ENCODE results near the gene TAB2.

TAB2 gene

GRCh38 chr6:149379977-149380376 lies 62.5 kb downstream of the TAB2 start:
- no peak for DNase-seq

DNA sequence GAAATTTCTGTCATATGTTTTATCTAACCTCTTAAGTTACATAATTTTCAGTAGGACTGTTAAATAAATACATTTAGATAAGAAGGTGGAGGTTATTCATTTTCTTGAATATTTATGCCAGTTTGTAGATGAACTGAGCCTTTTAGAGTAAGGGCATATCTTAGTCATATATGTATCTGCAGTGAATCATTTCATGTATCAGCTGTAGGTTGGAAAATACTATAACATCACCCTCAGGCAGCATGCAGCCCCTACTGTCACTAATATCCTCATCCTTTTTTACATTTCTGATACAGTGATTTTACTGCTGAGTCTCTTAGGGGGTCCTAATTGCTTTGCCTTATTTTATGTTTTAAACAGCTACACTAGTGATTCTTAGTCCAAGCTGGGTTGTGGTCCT lies 63.0 kb downstream of the TAB2 start:
- DNase-seq: peak in 1 of 2 experiments; percentile 16

DNA sequence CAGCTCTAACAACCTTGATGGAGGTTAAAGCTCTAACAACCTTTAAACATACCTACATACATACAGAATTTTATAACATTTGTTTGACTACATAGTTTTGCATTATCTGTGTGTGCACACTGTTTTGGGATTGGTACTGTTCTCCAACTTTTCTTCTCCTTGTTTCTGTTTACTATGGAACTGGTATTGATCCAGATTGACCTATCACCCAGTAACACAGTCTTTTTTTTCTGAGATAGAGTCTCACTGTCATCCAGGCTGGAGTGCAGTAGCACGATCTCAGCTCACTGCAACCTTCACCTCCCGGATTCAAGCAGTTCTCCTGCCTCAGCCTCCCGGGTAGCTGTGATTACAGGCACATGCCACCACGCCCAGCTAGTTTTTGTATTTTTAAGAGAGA lies 65.9 kb downstream of the TAB2 start:
- no peak for DNase-seq

DNA sequence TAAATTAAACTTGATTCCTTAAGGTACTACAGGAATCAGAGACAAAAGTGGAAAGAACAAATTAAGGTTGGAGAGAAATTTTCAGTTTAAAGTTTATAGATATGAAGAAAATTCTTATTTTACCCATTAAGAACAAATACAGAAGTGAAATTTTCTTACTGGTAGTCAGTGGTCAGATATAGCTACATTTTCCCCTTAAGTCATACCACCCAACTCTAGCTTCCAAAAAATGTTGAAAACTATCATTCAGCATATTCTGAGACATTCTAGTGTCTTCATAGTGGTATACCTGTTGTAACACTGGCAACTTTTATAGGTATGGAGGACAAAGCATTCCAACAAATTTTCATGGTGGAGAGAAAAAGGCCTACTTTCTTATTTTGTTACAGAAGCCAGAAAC lies 67.0 kb downstream of the TAB2 start:
- DNase-seq: no peak

GRCh38 chr6:149385998-149386646 lies 68.6 kb downstream of the TAB2 start:
- no peak for DNase-seq

- DNase-seq: no peak
Observed at GRCh38 chr6:149387779-149388512, 70.4 kb downstream of the TAB2 start.

DNA sequence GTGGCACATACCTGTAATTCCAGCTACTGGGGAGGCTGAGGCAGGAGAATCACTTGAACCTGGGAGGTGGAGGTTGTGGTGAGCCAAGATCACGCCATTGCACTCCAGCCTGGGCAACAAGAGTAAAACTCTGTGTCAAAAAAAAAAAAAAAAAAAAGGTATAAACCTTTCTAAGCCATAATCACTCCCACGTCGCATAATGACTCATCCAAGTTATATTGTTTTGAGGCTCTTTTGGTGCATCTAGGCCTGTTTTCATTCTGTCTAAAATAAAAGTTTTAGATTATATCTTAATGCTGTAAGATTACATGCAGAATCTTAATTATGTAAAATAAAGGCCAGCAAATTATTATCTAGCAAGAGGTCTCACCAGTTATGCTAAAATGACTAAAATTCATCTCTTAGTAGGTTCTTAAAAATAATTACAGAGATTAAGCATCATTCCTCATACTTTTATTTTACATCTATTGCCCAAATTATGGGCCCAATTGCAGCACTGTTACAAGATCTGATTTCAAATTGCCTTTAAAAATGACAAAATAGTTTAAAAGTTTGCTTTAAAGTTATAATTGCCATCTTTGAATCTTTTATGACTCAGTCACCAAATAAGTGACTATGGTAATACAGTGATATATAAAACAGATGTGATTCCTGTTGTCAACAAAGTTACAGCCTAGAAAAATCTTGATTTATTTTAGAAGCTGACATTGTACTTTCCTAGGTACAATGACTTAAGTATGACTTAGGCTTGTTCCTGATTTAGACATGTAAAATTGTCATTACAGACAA lies 72.2 kb downstream of the TAB2 start:
- DNase-seq: no peak

- no peak for DNase-seq
Observed at GRCh38 chr6:149392093-149392492, 74.6 kb downstream of the TAB2 start.

DNA sequence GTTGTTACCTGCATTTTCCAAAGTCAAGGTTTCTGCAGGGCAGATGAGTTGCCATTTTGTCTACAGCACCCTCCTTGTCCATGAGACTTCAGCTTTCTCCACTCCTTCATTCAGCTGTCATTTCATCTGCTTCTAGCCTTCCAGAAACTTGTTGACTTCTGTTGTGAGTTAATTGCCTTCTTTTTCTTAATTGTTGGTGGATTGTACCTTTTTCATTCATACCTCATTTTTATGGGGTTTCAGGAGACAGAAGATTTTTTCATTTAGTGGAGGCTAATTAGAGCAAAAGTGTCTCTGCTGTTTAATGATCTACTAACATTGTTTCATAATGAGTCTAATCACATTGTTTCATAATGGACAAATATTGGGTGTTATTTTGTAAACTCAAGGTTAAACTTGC lies 75.0 kb downstream of the TAB2 start:
- no peak for DNase-seq

- DNase-seq: no peak
Observed at GRCh38 chr6:149393002-149393679, 75.6 kb downstream of the TAB2 start.

DNA sequence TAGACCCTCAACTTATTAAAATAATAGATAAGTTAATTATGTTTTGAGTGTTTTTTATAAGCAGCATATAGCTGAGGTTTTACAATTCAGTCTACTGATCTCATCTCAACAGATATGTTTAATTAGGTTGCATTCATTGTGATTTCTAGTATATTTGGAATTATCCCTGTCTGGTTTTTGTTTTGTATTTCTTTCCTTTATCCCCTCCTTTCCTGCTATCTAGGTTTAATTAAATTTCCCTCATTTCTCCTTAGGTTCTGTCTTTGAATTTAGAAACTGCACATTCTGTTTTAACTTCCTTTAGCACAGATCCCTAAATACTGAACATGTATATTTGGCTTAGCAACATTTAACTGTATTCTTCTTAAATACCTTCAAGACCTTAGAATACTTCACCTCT lies 77.7 kb downstream of the TAB2 start:
- no peak for DNase-seq

DNA sequence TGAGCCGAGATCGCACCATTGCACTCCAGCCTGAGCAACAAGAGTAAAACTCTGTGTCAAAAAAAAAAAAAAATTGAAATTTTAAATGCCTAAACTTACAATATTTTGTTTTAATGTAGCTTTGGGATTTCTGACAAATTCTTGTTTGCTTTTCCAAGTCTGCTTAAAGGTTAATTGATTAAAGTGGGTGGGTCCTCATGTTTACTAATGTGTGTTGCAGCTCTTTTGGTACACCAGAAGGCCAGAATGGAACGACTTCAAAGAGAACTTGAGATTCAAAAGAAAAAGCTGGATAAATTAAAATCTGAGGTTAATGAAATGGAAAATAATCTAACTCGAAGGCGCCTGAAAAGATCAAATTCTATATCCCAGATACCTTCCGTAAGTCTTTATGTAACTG lies 79.9 kb downstream of the TAB2 start:
- DNase-seq: no peak

DNA sequence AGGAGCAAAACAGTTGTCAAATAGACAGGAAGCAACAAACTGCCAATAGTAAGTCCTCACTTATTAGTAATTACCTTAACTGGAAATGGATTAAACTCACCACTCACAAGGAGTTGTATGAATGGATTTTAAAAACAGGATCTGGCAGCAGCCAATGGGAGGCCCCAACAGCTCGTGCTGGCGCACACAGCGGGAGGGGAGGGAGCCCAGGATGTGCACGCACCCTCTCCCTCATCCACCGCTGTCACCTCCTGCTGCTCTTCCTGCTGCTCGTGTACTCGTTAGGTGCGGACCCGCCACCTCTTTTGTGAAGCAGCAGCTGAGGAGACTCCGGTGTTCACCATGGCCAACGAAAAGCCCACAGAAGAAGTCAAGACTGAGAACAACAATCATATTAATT lies 82.5 kb downstream of the TAB2 start, which contains the start of gene SUMO4:
Gene SUMO4 (plus strand): TSS at position 213 of the 400 bp plus-strand sequence. CDS start 130 bp downstream, at position 343.
- DNase-seq: no peak

DNA sequence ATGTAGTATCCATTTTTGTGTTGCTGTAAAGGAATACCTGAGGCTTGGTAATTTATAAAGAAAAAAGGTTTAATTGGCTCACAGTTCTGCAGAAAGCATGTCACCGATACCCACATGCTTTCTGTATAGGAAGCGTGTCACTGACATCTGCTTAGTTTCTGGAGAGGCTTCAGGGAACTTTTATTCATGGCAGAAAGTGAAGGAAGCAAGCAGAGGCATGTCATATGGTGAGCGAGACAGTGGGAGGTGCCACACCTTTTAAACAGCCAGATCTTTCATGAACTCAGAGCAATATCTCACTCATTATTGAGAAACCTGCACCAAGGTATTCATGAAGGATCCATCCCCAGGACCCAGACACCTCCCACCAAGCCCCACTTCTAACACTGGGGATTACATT lies 86.0 kb downstream of the TAB2 start:
- no peak for DNase-seq

DNA sequence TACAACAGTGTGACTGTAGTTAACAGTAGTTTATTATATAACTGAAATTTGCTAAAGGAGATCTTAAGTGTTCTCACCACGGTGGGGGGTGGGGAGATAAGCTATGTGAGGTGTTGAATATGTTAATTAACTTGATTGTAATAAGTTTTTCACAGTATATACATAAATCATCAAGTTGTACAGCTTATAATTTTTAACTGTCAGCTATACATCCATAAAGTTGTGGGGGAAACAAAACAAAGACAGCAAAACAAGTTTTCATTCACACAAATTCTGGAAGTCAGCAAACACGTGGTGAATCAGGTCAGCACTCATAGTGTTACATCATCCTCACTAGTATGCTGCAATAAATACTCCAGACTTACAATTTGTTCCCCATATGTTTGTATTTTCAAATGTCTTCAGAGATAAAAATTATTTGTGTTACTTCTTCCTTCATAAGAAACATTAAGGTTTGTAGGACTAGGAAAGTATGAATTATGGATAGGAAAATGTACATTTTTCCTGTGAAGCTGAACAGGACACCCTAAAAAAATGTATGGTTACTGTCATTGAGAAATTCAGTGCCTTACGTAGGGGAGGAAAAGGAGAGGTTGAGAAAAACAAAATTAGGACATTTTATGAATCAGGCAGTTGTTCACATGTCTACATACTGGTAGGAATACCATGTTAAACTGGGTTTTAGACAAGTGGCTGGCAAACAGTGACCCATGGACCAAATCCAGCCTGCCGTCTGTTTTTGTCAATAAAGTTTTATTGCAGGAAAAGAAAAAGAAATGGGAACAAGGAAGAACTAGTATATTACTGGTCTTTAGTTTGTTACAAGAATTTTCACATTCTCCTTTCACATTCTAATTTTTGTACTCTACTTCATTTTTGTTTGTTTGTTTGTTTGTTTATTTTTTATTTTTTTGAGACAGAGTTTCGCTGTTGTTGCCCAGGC lies 88.6 kb downstream of the TAB2 start:
- no peak for DNase-seq

GRCh38 chr6:149409617-149410016 lies 92.1 kb downstream of the TAB2 start:
- DNase-seq: no peak

GRCh38 chr6:149410557-149410956 lies 93.0 kb downstream of the TAB2 start:
- no peak for DNase-seq

DNA sequence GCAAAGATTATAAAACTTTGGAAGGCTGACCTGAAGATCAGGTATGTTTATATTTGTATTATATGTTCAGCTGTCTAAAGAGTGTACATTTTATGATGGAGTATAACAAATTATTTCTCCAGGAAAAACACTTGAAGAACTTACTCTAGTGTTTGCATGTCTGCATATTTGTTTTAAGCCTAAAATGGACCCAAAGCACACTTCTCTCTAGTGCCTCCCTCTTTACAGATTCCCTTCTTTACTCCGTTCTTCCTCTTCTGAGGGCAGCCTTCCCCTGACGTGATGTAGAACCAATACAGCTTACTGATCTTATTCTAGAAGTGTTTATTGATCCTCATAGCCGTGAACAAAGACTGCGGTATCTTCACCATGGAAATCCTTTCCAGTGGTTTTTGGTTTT lies 96.5 kb downstream of the TAB2 start:
- DNase-seq: no peak

- DNase-seq: no peak
Observed at GRCh38 chr6:149414821-149415220, 97.3 kb downstream of the TAB2 start.

- no peak for DNase-seq
Observed at GRCh38 chr6:149419696-149420404, 102.3 kb downstream of the TAB2 start.

- no peak for DNase-seq
Observed at GRCh38 chr6:149421132-149421531, 103.6 kb downstream of the TAB2 start.
